ENCODE measurements around the gene WWOX. TPM values are rescaled to one million over a fixed set of nuclear protein-coding genes. Genes with fewer than 3 reads are reported as not detected.

Gene WWOX
- total and polyA plus RNA-seq, 2 of the 8 experiments (the other 6 are each of a cell fraction or from before 2014, with no cell fraction given), result 5.4 to 16.7 TPM

DNA sequence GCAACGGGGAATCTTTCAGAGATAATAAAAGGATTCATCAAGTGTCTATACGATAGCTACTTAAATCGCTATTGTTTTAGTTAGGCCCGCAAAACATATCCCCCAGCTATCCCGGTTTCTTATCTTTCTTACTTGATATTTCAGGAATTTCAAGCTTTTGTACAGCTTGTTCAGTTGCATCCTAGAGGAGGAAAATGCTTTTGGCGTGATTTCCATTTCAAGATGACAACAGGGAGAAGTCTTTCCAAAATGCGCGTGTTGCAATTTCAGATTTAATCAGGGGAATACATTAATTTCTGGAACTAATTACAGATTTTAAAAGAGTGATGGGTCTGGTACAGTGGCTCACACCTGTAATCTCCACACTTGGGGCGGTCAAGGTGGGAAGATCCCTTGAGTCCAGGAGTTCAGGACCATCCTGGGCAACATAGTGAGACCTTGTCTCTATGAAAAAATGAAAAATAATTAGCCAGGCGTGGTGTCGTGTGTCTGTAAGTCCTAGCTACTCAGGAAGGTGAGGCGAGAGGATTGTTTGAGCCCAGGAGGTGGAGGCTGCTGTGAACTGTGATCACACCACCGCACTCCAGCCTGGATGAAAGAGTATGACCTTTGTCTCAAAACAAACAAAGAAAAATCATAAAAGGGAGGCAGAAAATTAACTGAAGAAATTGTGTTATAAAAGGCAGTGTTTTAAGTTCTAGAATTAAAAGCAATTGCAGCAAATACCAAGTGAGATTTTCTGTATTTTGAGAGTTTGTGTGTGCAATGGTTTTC is 954.9 kb downstream of the WWOX start:
- no peaks in the 10 kb centered on the region for H3K79me1 ChIP-seq (ENCODE audit: low read depth, low read length)
- H3K27ac ChIP-seq (ENCODE audit: low read depth, low read length), result no peak overlapping the region
- H4K8ac ChIP-seq (ENCODE audit: extremely low read depth, insufficient read depth, low read length), result no peak overlapping the region
- no peaks in the 10 kb centered on the region for H3K79me2 ChIP-seq (ENCODE audit: control insufficient read depth in 1 of 2, insufficient read depth in 2 of 2, low read length in 2 of 2)
- H3K4me2 ChIP-seq (ENCODE audit: insufficient read depth in 1 of 2, low read depth in 2 of 2, low read length in 2 of 2), result peak overlapping the region; percentile 13 to 51; a peak in 2 of 4 replicates
- no peaks in the 10 kb centered on the region for H4K20me1 ChIP-seq (replicated peaks in 1 of 2; ENCODE audit: control insufficient read depth in 1 of 2, insufficient read depth in 2 of 2, low read length in 2 of 2)
- FAIRE-seq (no peak), DNase-seq (ENCODE audit: low read depth in 1 of 2, low spot score in 2 of 2) (no peak)
- H3K9me3 ChIP-seq (ENCODE audit: insufficient read depth in 2 of 2, low read depth in 1 of 2, low read length in 1 of 2), result no peaks in the 10 kb centered on the region
- no peak overlapping the region for H4K5ac ChIP-seq (ENCODE audit: insufficient read length, low read depth, low read length)
- peak overlapping the region in 1 of 4 experiments; percentile 37; a peak in 1 of 8 replicates for H3K4me3 ChIP-seq (ENCODE audit: extremely low read depth in 1 of 4, insufficient read depth in 2 of 4, low read depth in 3 of 4, low read length in 4 of 4)
- H3K56ac ChIP-seq (replicated peaks; ENCODE audit: insufficient read length, low read depth, low read length), result no peak overlapping the region
- no peak overlapping the region for H3K4ac ChIP-seq (replicated peaks; ENCODE audit: insufficient read length, low read depth, low read length)
- H3K23ac ChIP-seq (ENCODE audit: insufficient read length), result no peak overlapping the region
- no peak overlapping the region for H2AFZ ChIP-seq (ENCODE audit: low read length)
- H2BK5ac ChIP-seq (ENCODE audit: low read depth, low read length), result peak overlapping the region; percentile 71; the same call in 1 of the 2 replicates
- ChIA-PET POLR2A (ENCODE audit: partially characterized antibody) (interaction anchor here (0.8 kb wide), 1 partner anchor 115 kb away, joined by 3 read pairs; no protein-coding TSS in a partner anchor), CTCF (ENCODE audit: partially characterized antibody) (interaction anchor here (0.6 to 1.5 kb wide), 4 partner anchors 14 to 689 kb away, joined by 3 to 5 read pairs (median 3); no protein-coding TSS in a partner anchor)
- H2BK15ac ChIP-seq (ENCODE audit: low read length), result no peak overlapping the region
- H3K9ac ChIP-seq (replicated peaks in 1 of 4; ENCODE audit: extremely low read depth in 1 of 4, low read depth in 3 of 4, low read length in 3 of 4), result no peak overlapping the region; a peak in 1 of 7 replicates
- peak overlapping the region; percentile 69; the same call in 1 of the 2 replicates for H2AK5ac ChIP-seq (ENCODE audit: low read depth, low read length)
- H2BK120ac ChIP-seq (replicated peaks; ENCODE audit: low read depth, low read length), result peak overlapping the region; percentile 69
- peak overlapping the region; percentile 44 for H2BK20ac ChIP-seq (ENCODE audit: low read length)
- H4K91ac ChIP-seq (replicated peaks; ENCODE audit: insufficient read length, low read length), result peak overlapping the region; percentile 26
- H3K36me3 ChIP-seq (ENCODE audit: control insufficient read depth in 2 of 4, insufficient read depth in 4 of 4, low read length in 3 of 4), result no peaks in the 10 kb centered on the region
- 53% methylated on average over 13 of the region's 13 CpGs; no CpG with 5 or more reads in 1 of the 2 experiments for WGBS, 2 experiments (ENCODE audit: extremely low coverage in 1 of 2, insufficient coverage in 1 of 2, insufficient read length in 1 of 2, insufficient replicate concordance in 2 of 2, low coverage in 1 of 2, low lambda C conversion rate in 2 of 2, missing lambda C conversion rate in 1 of 2)
- H3K23me2 ChIP-seq (ENCODE audit: low read depth, low read length), result no peaks in the 10 kb centered on the region
- no peak overlapping the region for H3K14ac ChIP-seq (ENCODE audit: insufficient read length)
- peak overlapping the region; percentile 81; the same call in 1 of the 2 replicates for H3K18ac ChIP-seq (ENCODE audit: extremely low read depth, low read length)
- H2BK12ac ChIP-seq (ENCODE audit: low read depth, low read length), result no peak overlapping the region; the same call in 1 of the 2 replicates
- H3K4me1 ChIP-seq (replicated peaks in 1 of 4; ENCODE audit: control insufficient read depth in 3 of 4, insufficient read depth in 4 of 4, low read length in 3 of 4), result peaks cover 0 to 12% (median 7%) of the 10 kb centered on the region in 4 experiments; a peak in 5 of 7 replicates
- no peaks in the 10 kb centered on the region; a peak in 1 of 7 replicates for H3K27me3 ChIP-seq (replicated peaks in 1 of 4; ENCODE audit: control insufficient read depth in 3 of 4, extremely low read depth in 1 of 4, insufficient read depth in 3 of 4, low read length in 3 of 4)
- TF ChIP-seq RAD21 (IDR thresholded peaks at IDR 0.05 in 1 of 2, conservative IDR thresholded peaks at IDR 0.05 in 1 of 2; ENCODE audit: low read depth in 2 of 2, low read length in 2 of 2) (no peak), NRF1 (IDR thresholded peaks at IDR 0.05; ENCODE audit: low read depth, low read length) (no peak), SAP30 (IDR thresholded peaks at IDR 0.05; ENCODE audit: insufficient read depth, insufficient replicate concordance, low read length) (no peak), POLR2AphosphoS5 (IDR thresholded peaks at IDR 0.05; ENCODE audit: low read depth, low read length) (no peak), KDM4A (IDR thresholded peaks at IDR 0.05; ENCODE audit: low read depth, low read length, severe bottlenecking) (no peak), PHF8 (conservative IDR thresholded peaks at IDR 0.05; ENCODE audit: low read depth, low read length) (no peak), YY1 (IDR thresholded peaks at IDR 0.05; ENCODE audit: low read depth, low read length) (no peak)
- TF ChIP-seq, protein P1, sequence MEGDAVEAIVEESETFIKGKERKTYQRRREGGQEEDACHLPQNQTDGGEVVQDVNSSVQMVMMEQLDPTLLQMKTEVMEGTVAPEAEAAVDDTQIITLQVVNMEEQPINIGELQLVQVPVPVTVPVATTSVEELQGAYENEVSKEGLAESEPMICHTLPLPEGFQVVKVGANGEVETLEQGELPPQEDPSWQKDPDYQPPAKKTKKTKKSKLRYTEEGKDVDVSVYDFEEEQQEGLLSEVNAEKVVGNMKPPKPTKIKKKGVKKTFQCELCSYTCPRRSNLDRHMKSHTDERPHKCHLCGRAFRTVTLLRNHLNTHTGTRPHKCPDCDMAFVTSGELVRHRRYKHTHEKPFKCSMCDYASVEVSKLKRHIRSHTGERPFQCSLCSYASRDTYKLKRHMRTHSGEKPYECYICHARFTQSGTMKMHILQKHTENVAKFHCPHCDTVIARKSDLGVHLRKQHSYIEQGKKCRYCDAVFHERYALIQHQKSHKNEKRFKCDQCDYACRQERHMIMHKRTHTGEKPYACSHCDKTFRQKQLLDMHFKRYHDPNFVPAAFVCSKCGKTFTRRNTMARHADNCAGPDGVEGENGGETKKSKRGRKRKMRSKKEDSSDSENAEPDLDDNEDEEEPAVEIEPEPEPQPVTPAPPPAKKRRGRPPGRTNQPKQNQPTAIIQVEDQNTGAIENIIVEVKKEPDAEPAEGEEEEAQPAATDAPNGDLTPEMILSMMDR (IDR thresholded peaks at IDR 0.05; ENCODE audit: control extremely low read depth in 1 of 3, insufficient read depth in 1 of 3, low read depth in 1 of 3, low read length in 3 of 3), result no peak

Measured in H1 (cell line).